ENCODE measurements around the gene ZG16B. TPM values are rescaled to one million over a fixed set of nuclear protein-coding genes. Genes with fewer than 3 reads are reported as not detected.
A peak's percentile ranks its signal among the peaks of the same experiment; 100 is the strongest.

The ZG16B gene
- total RNA-seq, 1 experiment from 2014 or later, result 19.9 TPM

DNA sequence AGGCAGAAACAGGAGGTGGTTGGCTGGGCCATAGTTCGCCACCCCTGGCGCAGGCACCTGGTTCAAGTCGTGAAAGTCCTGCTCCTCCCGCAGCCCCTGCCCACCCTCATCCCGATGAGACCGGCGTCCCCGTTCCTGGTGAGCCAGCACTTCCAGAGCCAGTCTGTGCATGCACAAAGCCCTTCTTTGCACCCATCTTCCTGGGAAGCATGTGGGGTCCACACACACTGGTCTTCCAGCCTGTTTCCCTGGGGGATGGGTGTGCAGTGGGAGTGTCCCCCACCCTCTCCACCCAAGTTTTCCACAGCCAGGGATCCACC is 1.6 kb upstream of the ZG16B start:
- H3K9me2 ChIP-seq (ENCODE audit: insufficient read depth), result no peaks in the 10 kb centered on the region
- no TSS peak for BruUV-seq (replicated peaks)
- peaks cover 14% of the 10 kb centered on the region for H3K4me1 ChIP-seq (replicated peaks; ENCODE audit: insufficient read depth)
- intact Hi-C loops (cut with micrococcal nuclease; ENCODE audit: unreplicated experiment), result no loop called here
- no peaks in the 10 kb centered on the region for H4K20me1 ChIP-seq (ENCODE audit: insufficient read depth)
- no peak overlapping the region for H2AFZ ChIP-seq
- H3K9me3 ChIP-seq (ENCODE audit: insufficient read depth, low read depth), result no peaks in the 10 kb centered on the region
- no peak overlapping the region for H3K27ac ChIP-seq
- TF ChIP-seq EZH2 (IDR thresholded peaks at IDR 0.05; ENCODE audit: low read depth), result no peak
- TF ChIP-seq, protein P1, sequence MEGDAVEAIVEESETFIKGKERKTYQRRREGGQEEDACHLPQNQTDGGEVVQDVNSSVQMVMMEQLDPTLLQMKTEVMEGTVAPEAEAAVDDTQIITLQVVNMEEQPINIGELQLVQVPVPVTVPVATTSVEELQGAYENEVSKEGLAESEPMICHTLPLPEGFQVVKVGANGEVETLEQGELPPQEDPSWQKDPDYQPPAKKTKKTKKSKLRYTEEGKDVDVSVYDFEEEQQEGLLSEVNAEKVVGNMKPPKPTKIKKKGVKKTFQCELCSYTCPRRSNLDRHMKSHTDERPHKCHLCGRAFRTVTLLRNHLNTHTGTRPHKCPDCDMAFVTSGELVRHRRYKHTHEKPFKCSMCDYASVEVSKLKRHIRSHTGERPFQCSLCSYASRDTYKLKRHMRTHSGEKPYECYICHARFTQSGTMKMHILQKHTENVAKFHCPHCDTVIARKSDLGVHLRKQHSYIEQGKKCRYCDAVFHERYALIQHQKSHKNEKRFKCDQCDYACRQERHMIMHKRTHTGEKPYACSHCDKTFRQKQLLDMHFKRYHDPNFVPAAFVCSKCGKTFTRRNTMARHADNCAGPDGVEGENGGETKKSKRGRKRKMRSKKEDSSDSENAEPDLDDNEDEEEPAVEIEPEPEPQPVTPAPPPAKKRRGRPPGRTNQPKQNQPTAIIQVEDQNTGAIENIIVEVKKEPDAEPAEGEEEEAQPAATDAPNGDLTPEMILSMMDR (conservative IDR thresholded peaks at IDR 0.05), result no peak
- no peak for DNase-seq
- H3F3A ChIP-seq (ENCODE audit: insufficient read depth, low read depth), result peaks cover 20% of the 10 kb centered on the region; the same call in 1 of the 2 replicates
- H3K79me2 ChIP-seq (ENCODE audit: low read depth), result no peaks in the 10 kb centered on the region
- H3K27me3 ChIP-seq (ENCODE audit: insufficient read depth, low read depth), result no peaks in the 10 kb centered on the region
- ChIA-PET CTCF (no interaction called here), POLR2A (ENCODE audit: unreplicated experiment) (no interaction called here)
- no peaks in the 10 kb centered on the region for H3K36me3 ChIP-seq (ENCODE audit: low read depth)
- H3K4me3 ChIP-seq, result no peak overlapping the region
- H3K4me2 ChIP-seq, result no peak overlapping the region

DNA sequence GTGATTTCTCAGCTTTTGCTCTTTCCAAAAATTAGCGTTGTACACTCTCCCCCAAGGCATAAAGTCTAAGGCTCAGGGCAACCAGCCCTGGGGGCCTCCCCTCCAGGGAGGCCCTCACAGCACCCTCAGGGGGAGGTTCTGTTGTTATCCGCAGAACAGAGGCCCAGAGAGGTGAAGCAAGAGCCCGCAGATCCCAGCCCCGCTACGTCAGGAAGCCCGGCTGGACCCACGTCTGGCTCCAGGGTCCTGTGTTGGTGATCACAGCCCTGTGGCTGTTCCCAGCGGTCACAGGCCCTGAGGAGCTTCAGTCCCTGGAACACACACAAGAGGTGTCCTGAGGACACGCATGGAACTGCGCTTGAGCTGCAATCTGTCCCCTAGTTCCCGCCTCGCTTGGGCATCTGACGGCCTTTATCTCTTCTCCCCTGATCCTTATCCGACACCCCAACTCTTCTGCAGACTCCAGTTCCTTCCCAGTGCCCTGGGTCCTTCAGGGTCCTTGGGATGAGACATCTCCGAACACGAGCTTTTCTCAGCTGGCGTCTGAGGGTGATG is 1.1 kb upstream of the ZG16B start:
- Histone ChIP-seq H3F3A (ENCODE audit: insufficient read depth, low read depth) (peaks cover 20% of the 10 kb centered on the region; the same call in 1 of the 2 replicates), H4K20me1 (ENCODE audit: insufficient read depth) (no peaks in the 10 kb centered on the region), H3K9me3 (ENCODE audit: insufficient read depth, low read depth) (no peaks in the 10 kb centered on the region), H2AFZ (no peak overlapping the region), H3K27me3 (ENCODE audit: insufficient read depth, low read depth) (no peaks in the 10 kb centered on the region), H3K4me3 (no peak overlapping the region), H3K79me2 (ENCODE audit: low read depth) (no peaks in the 10 kb centered on the region), H3K9me2 (ENCODE audit: insufficient read depth) (no peaks in the 10 kb centered on the region), H3K27ac (no peak overlapping the region), H3K4me1 (replicated peaks; ENCODE audit: insufficient read depth) (peaks cover 14% of the 10 kb centered on the region), H3K36me3 (ENCODE audit: low read depth) (no peaks in the 10 kb centered on the region), H3K4me2 (no peak overlapping the region)
- ChIA-PET CTCF (no interaction called here), POLR2A (ENCODE audit: unreplicated experiment) (no interaction called here)
- DNase-seq, result no peak
- BruUV-seq (replicated peaks), result no TSS peak
- intact Hi-C loops (cut with micrococcal nuclease; ENCODE audit: unreplicated experiment), result no loop called here
- no peak for TF ChIP-seq EZH2 (IDR thresholded peaks at IDR 0.05; ENCODE audit: low read depth)
- TF ChIP-seq, protein P1 (conservative IDR thresholded peaks at IDR 0.05), result no peak

DNA sequence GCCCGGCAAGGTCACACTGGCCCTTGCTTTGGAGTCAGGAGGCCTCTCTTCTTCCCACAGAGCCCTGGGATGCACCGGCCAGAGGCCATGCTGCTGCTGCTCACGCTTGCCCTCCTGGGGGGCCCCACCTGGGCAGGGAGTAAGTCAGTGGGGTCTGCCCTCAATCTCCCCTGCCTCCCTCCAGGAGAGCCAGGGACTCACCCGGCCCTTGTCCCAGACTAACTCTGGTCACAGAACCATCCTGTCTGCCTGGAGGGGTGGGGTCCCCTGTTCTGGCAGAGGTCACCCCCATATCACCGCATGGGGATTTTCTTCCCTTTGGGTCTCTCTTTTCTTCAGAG is 222 bp downstream of the ZG16B start:
- Histone ChIP-seq H3K27ac (peak overlapping the region; percentile 53; the same call in 1 of the 2 replicates), H2AFZ (peak overlapping the region; percentile 44; the same call in 1 of the 2 replicates), H3K36me3 (ENCODE audit: low read depth) (no peaks in the 10 kb centered on the region), H3K79me2 (ENCODE audit: low read depth) (no peaks in the 10 kb centered on the region), H3K27me3 (ENCODE audit: insufficient read depth, low read depth) (no peaks in the 10 kb centered on the region), H3F3A (ENCODE audit: insufficient read depth, low read depth) (peaks cover 17% of the 10 kb centered on the region), H3K9me3 (ENCODE audit: insufficient read depth, low read depth) (no peaks in the 10 kb centered on the region), H3K4me3 (no peak overlapping the region), H3K4me2 (peak overlapping the region; percentile 65), H4K20me1 (ENCODE audit: insufficient read depth) (no peaks in the 10 kb centered on the region), H3K4me1 (replicated peaks; ENCODE audit: insufficient read depth) (peaks cover 18% of the 10 kb centered on the region), H3K9me2 (ENCODE audit: insufficient read depth) (no peaks in the 10 kb centered on the region)
- intact Hi-C loops (cut with micrococcal nuclease; ENCODE audit: unreplicated experiment), result loop anchor here (1.0 kb wide), 2 partner anchors 28 to 52 kb away; partner anchors contain the start of gene PRSS22
- ChIA-PET POLR2A (ENCODE audit: unreplicated experiment) (no interaction called here), CTCF (interaction anchor here (0.7 kb wide), 1 partner anchor 47 kb away, joined by 3 read pairs; no protein-coding TSS in a partner anchor)
- BruUV-seq (replicated peaks), result TSS peak; percentile 77
- TF ChIP-seq, protein P1 (conservative IDR thresholded peaks at IDR 0.05), result no peak
- no peak for TF ChIP-seq EZH2 (IDR thresholded peaks at IDR 0.05; ENCODE audit: low read depth)
- DNase-seq, result no peak
